NCI-H2171 (cell line): Measurements from ENCODE around the gene RNF217.
"Not testable (repeated sequence)": the region's sequence is repeated elsewhere in the genome, so short reads cannot be mapped to it uniquely, and the experiment has no call there.

Experiments used
- DNase-seq: peaks from one replicate; lab custom pipeline; 2025; lab: John Stamatoyannopoulos, UW

RNF217 gene

GRCh38 chr6:125125856-125126255, 163.6 kb downstream of the RNF217 start:
- not testable (repeated sequence) for DNase-seq

DNA sequence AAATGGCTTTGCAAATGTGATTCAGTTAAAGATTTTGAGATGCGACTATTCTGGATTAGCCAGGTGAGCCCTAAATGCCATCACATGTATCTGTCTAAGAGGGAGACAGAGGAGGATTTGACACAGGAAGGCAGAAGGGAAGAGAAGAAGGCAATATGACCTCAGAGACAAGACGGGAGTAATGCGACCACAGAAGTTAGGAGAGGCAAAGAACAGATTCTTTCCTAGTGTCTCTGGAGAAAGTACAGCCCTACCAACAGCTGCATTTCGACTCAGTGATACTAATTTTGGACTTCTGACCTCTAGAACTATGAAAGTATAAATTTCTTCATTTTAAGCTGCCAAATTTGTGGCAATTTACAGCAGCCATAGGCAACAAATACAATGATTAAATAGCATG, 167.1 kb downstream of the RNF217 start:
- no peak for DNase-seq

DNA sequence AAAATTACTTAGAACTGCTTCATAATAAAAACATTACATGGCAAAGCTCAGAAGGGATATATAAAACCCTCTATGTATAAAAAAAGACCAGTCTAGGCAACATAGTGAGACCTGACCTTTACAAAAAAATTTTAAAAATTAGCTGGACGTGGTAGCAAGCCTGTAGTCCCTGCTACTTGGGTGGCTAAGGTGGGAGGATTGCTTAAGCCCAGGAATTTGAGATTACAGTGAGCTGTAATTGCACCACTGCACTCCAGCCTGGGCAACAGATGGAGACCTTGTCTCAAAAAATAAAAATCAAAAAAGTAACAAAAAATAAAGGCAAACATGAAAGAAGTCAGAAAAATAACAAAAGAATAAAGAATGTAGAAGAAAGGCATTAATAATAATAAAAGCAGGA, 169.8 kb downstream of the RNF217 start:
- DNase-seq, result no peak

GRCh38 chr6:125136378-125136777, 174.1 kb downstream of the RNF217 start:
- no peak for DNase-seq

DNA sequence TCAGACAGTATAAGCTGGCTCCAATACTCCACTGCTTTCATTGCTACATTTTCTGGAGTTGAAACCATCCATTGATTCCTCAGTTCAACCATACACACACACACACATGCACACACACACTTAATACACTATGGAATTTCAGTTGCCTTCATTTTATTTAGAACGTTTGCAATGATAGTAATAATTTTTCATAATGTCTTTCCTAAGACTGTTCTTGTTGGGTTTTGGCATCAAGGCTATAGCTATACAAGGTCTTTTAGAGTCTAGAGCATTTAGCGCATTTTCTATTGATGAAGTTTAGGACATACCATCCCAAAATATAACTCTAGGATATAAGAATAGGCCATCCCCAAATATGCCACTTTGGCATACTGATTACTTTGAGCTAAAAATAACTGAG, 175.8 kb downstream of the RNF217 start:
- no peak for DNase-seq

DNA sequence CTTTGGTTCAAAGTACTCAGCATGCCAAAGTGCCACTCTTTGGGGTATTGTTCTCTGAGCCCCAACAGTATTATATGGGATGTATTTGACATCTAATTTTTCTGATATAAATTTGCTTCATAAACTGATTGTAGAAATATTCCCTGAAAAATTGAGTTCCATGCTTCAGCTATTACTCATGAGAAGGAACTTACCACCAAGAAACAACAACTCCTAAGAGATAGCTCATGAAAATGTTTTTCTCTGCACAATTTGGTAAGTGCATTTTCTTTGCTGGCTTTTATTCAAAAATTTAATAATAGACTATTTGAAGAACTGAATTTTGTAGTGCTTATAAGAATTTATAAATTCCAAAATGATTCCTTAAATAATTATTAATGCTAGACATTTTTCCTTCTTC, 178.6 kb downstream of the RNF217 start:
- no peak for DNase-seq
